HG03095 (cell line): ENCODE data around the gene APOBEC4.

Source experiments
- ATAC-seq: cut with Tn5 transposase; IDR thresholded peaks from one replicate; pipeline ENCODE4 v1.9.1; 2021; ENCODE audit warnings: moderate library complexity; ENCODE audit not compliant: unreplicated experiment

The APOBEC4 gene

GRCh38 chr1:183675883-183676585, 22.9 kb upstream of the APOBEC4 start:
- ATAC-seq = no peak

GRCh38 chr1:183675381-183675780, 22.3 kb upstream of the APOBEC4 start:
- ATAC-seq = no peak

- ATAC-seq = no peak
These were observed 21.8 kb upstream of the APOBEC4 start for GRCh38 chr1:183674886-183675285.

- no peak for ATAC-seq
These were observed 21.2 kb upstream of the APOBEC4 start for GRCh38 chr1:183674339-183674738.

- ATAC-seq = no peak
These were observed 20.6 kb upstream of the APOBEC4 start for GRCh38 chr1:183673605-183674323.

GRCh38 chr1:183670169-183670568, 17.1 kb upstream of the APOBEC4 start:
- no peak for ATAC-seq

- no peak for ATAC-seq
These were observed 3.2 kb upstream of the APOBEC4 start for GRCh38 chr1:183656355-183656754.

GRCh38 chr1:183655562-183656075, 2.5 kb upstream of the APOBEC4 start:
- ATAC-seq = no peak

- no peak for ATAC-seq
These were observed 1.6 kb upstream of the APOBEC4 start for GRCh38 chr1:183654706-183655105.

GRCh38 chr1:183653876-183654451, 848 bp upstream of the APOBEC4 start:
- ATAC-seq = no peak

GRCh38 chr1:183653462-183653794, 312 bp upstream of the APOBEC4 start:
- ATAC-seq = no peak

GRCh38 chr1:183652107-183652506, 1.0 kb downstream of the APOBEC4 start:
- no peak for ATAC-seq

GRCh38 chr1:183651612-183652011, 1.5 kb downstream of the APOBEC4 start:
- no peak for ATAC-seq

- ATAC-seq = no peak
These were observed 5.1 kb downstream of the APOBEC4 start for GRCh38 chr1:183648042-183648441.

- no peak for ATAC-seq
These were observed 6.3 kb downstream of the APOBEC4 start for GRCh38 chr1:183646776-183647175.

- ATAC-seq = no peak
These were observed 7.6 kb downstream of the APOBEC4 start for GRCh38 chr1:183645531-183645930.

GRCh38 chr1:183642166-183642565, 10.9 kb downstream of the APOBEC4 start:
- no peak for ATAC-seq

GRCh38 chr1:183640193-183640592, 12.9 kb downstream of the APOBEC4 start:
- no peak for ATAC-seq

GRCh38 chr1:183638649-183639387, 14.3 kb downstream of the APOBEC4 start:
- ATAC-seq = no peak

GRCh38 chr1:183636783-183637182, 16.3 kb downstream of the APOBEC4 start:
- no peak for ATAC-seq

GRCh38 chr1:183636334-183636682, 16.8 kb downstream of the APOBEC4 start:
- ATAC-seq = no peak
